Measurements from ENCODE around the gene FBXL19. TPM values are rescaled to one million over a fixed set of nuclear protein-coding genes. Genes with fewer than 3 reads are reported as not detected.

Gene FBXL19
- total and polyA plus RNA-seq, 2 of the 13 experiments (the other 11 are each of a cell fraction or from before 2014, with no cell fraction given), result 6.0 to 13.7 TPM

DNA sequence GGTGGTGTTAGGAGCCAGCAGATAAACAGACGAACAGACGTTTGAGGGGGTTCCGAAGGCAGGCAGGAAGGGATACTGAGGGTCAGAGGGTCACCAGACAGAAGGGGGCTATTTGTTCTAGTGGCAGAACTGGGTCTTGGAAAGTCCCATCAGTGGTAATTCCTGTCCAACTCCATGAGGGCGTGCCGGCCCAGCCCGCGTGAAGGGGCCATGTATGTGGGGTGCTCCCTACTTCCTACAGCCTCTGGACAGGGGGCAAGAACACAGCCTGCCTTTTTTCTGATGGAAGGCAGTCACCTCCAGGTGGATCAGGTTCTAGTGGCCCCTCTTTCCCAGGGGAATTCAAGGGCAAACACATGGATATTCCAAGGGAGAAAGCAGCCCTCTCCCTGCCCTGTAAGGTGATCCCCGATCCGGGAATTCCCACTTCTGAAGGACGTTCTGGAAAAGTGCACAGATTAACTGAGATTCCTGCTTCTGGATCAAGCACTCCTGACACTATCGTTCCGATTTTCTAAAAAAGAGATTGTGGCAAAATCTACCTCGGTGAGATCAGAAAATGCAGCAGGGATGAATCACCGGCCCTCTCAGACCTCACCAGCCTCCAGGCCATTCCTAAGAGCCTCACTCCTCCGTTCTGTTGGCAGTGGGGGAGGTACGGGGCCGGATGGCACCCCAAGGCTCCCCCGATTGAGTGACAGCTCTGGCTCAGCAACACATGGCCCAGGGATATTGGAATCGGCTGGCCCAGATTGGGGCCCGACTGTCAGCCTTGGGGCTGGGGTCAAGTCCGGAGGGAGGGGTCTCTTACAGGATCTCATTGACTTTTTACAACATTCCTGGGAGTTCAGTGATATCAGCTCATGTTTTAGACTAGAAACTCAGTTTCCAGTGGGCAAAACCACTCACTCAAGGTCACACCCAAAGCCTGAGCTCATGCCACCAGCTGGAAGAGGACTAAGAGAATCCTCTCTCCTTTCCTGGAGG, 74.6 kb downstream of the FBXL19 start (continued):
- TF ChIP-seq KIAA2018 (CRISPR knock-in tag; IDR thresholded peaks at IDR 0.05; ENCODE audit: borderline replicate concordance) (no peak), ZNF232 (CRISPR knock-in tag; IDR thresholded peaks at IDR 0.05; ENCODE audit: borderline replicate concordance) (peak; percentile 11), NFYB (CRISPR knock-in tag; IDR thresholded peaks at IDR 0.05) (peak; percentile 19; the same call in 1 of the 2 replicates), PAF1 (CRISPR knock-in tag; IDR thresholded peaks at IDR 0.05) (0 out of 2 replicates have a peak, but pooled peaks have one; percentile 77), ZNF383 (CRISPR knock-in tag; IDR thresholded peaks at IDR 0.05; ENCODE audit: borderline replicate concordance) (0 out of 2 replicates have a peak, but pooled peaks have one; percentile 85), CREM (IDR thresholded peaks at IDR 0.05) (0 out of 2 replicates have a peak, but pooled peaks have one; percentile 9), CREM (CRISPR knock-in tag; IDR thresholded peaks at IDR 0.05) (no peak), ZNF230 (CRISPR knock-in tag; IDR thresholded peaks at IDR 0.05) (no peak), SMARCE1 (IDR thresholded peaks at IDR 0.05; ENCODE audit: borderline replicate concordance) (no peak), POLR2G (IDR thresholded peaks at IDR 0.05; ENCODE audit: low read depth, low read length) (peak; percentile 59)

Data from HepG2 (cell line).